Keratinocyte (primary cell): ENCODE data around the gene ASB8. TPM values are rescaled to one million over a fixed set of nuclear protein-coding genes. Genes with fewer than 3 reads are reported as not detected.

Experiments
- DNase-seq: peaks from one replicate; pipeline ENCODE4 v3.0.0-alpha.2; 2011; ENCODE audit warnings: low read depth, missing footprints, low spot score
- FAIRE-seq: peaks from 2 replicates; lab custom pipeline; 2011; peaks lifted over from hg19 to GRCh38; lab: Jason Lieb, UNC
- H2AFZ ChIP-seq: 2 replicates; pipeline ENCODE4 v1.6.0; 2012; ENCODE audit warnings: low read length, control low read depth, inconsistent platforms; ENCODE audit not compliant: control insufficient read depth
- H3K27ac ChIP-seq: 2 replicates; pipeline ENCODE4 v1.5.1; 2011; ENCODE audit warnings: low read length; ENCODE audit not compliant: control insufficient read depth, insufficient read depth
- H3K27me3 ChIP-seq: 3 replicates; pipeline ENCODE4 v1.6.0; 2011; ENCODE audit warnings: low read length; ENCODE audit not compliant: control insufficient read depth, insufficient read depth; ENCODE audit errors: extremely low read depth
- H3K36me3 ChIP-seq, 2 experiments: 2 replicates in 1 of 2; 3 replicates in 1 of 2; pipeline ENCODE4 v1.5.1; 2011; ENCODE audit warnings: low read length in 2 of 2, mild to moderate bottlenecking in 1 of 2; ENCODE audit not compliant: control insufficient read depth in 2 of 2, insufficient read depth in 2 of 2; ENCODE audit errors: extremely low read depth in 1 of 2
- H3K4me1 ChIP-seq: 3 replicates; pipeline ENCODE4 v1.5.1; 2011; ENCODE audit warnings: low read length; ENCODE audit not compliant: control insufficient read depth, insufficient read depth; ENCODE audit errors: extremely low read depth
- H3K4me2 ChIP-seq: 3 replicates; pipeline ENCODE4 v1.6.0; 2011; ENCODE audit warnings: low read depth, low read length; ENCODE audit not compliant: control insufficient read depth, insufficient read depth; ENCODE audit errors: extremely low read depth
- H3K4me3 ChIP-seq, 3 experiments: fragments of 200-600 bp in 1 of 3; sonication (generic) in 1 of 3; 2 replicates in 2 of 3; 3 replicates in 1 of 3; pipeline ENCODE4 v1.5.1; 2011 to 2016; ENCODE audit warnings: low read length in 3 of 3, mild to moderate bottlenecking in 3 of 3, control low read depth in 2 of 3, inconsistent platforms in 1 of 3, low read depth in 1 of 3, mixed read lengths in 1 of 3, mixed run types in 1 of 3, moderate library complexity in 1 of 3; ENCODE audit not compliant: control insufficient read depth in 2 of 3, insufficient read depth in 2 of 3; ENCODE audit errors: extremely low read depth in 1 of 3
- H3K79me2 ChIP-seq: 2 replicates; pipeline ENCODE4 v1.6.0; 2012; ENCODE audit warnings: low read length; ENCODE audit not compliant: control insufficient read depth, insufficient read depth
- H3K9ac ChIP-seq: 3 replicates; pipeline ENCODE4 v1.6.0; 2011; ENCODE audit warnings: low read length; ENCODE audit not compliant: control insufficient read depth, insufficient read depth; ENCODE audit errors: extremely low read depth
- H3K9me1 ChIP-seq: 3 replicates; pipeline ENCODE4 v1.6.0; 2011; ENCODE audit warnings: low read length; ENCODE audit not compliant: control insufficient read depth, insufficient read depth; ENCODE audit errors: extremely low read depth
- H3K9me3 ChIP-seq: 2 replicates; pipeline ENCODE4 v1.5.1; 2012; ENCODE audit warnings: low read depth, low read length; ENCODE audit not compliant: control insufficient read depth
- H4K20me1 ChIP-seq: 3 replicates; pipeline ENCODE4 v1.6.0; 2011; ENCODE audit warnings: low read length; ENCODE audit not compliant: control insufficient read depth, insufficient read depth; ENCODE audit errors: extremely low read depth
- EZH2 ChIP-seq: IDR thresholded peaks from one replicate; pipeline ENCODE4 v1.6.1; 2012; ENCODE audit warnings: inconsistent platforms, mild to moderate bottlenecking, low read length, moderate library complexity
- dilution Hi-C: fragments of 300-500 bp; cut with MboI; formaldehyde crosslinking; loops from one replicate; pipeline ENCODE4 v1.7.0; 2020; ENCODE audit warnings: low sequenced_read_pairs; ENCODE audit not compliant: extremely low pct_ligation_motif_present
- polyA plus RNA-seq, 5 experiments: library from polyadenylated mRNA; depleted of rRNA in 3 of 5; stranded (reverse) in 3 of 5; stranded (forward) in 1 of 5; unstranded in 1 of 5; fragments of >200 nt; gene quantifications; 1 replicate in 1 of 5; 2 replicates in 3 of 5; 3 replicates in 1 of 5; pipeline versions ENCODE4 v1.2.1 to v1.2.3, GENCODE V29; 2011 to 2012; ENCODE audit warnings: missing spikeins in 2 of 5, low read depth in 1 of 5, low replicate concordance in 1 of 5
- TF ChIP-seq, protein P1 (sequence below), 3 experiments: IDR thresholded peaks in 1 of 3; conservative IDR thresholded peaks in 1 of 3; optimal IDR thresholded peaks in 1 of 3; 2 replicates in 2 of 3; 3 replicates in 1 of 3; pipeline versions ENCODE3 to v1.5.1; 2011; ENCODE audit warnings: low read length in 3 of 3, mild to moderate bottlenecking in 3 of 3, moderate library complexity in 2 of 3, control low read depth in 1 of 3, inconsistent platforms in 1 of 3; ENCODE audit not compliant: insufficient read depth in 2 of 3; ENCODE audit errors: extremely low read depth in 1 of 3

ASB8 gene
- polyA plus RNA-seq, 1 donor (not counting 4 experiments of a cell fraction or from before 2014, with no cell fraction given): 18.4 TPM

GRCh38 chr12:48198985-48199384, 41.7 kb upstream of the ASB8 start:
- dilution Hi-C loops: no loop called here
- Histone ChIP-seq H3K27ac (peak overlapping the region; percentile 84), H2AFZ (peak overlapping the region; percentile 99), H3K9me3 (no peaks in the 10 kb centered on the region), H3K79me2 (no peaks in the 10 kb centered on the region), H3K9me1 (no peaks in the 10 kb centered on the region), H3K9ac (peak overlapping the region; percentile 90), H3K36me3 (no peaks in the 10 kb centered on the region), H3K4me3 (peak overlapping the region; percentile 75 to 96 (median 84)), H3K27me3 (no peaks in the 10 kb centered on the region), H4K20me1 (no peaks in the 10 kb centered on the region), H3K4me2 (peak overlapping the region; percentile 69), H3K4me1 (no peaks in the 10 kb centered on the region)
- DNase-seq (no peak), FAIRE-seq (no peak)
- TF ChIP-seq EZH2: no peak
- TF ChIP-seq, protein P1, sequence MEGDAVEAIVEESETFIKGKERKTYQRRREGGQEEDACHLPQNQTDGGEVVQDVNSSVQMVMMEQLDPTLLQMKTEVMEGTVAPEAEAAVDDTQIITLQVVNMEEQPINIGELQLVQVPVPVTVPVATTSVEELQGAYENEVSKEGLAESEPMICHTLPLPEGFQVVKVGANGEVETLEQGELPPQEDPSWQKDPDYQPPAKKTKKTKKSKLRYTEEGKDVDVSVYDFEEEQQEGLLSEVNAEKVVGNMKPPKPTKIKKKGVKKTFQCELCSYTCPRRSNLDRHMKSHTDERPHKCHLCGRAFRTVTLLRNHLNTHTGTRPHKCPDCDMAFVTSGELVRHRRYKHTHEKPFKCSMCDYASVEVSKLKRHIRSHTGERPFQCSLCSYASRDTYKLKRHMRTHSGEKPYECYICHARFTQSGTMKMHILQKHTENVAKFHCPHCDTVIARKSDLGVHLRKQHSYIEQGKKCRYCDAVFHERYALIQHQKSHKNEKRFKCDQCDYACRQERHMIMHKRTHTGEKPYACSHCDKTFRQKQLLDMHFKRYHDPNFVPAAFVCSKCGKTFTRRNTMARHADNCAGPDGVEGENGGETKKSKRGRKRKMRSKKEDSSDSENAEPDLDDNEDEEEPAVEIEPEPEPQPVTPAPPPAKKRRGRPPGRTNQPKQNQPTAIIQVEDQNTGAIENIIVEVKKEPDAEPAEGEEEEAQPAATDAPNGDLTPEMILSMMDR (optimal IDR thresholded peaks at IDR 0.05 in 1 of 3, IDR thresholded peaks at IDR 0.05 in 1 of 3, conservative IDR thresholded peaks at IDR 0.05 in 1 of 3; ENCODE audit: extremely low read depth in 1 of 3, insufficient read depth in 2 of 3, low read length in 3 of 3): no peak

- Histone ChIP-seq H3K27ac (peak overlapping the region; percentile 84), H3K9me3 (no peaks in the 10 kb centered on the region), H3K79me2 (no peaks in the 10 kb centered on the region), H2AFZ (peak overlapping the region; percentile 99), H3K4me3 (peak overlapping the region; percentile 75 to 96 (median 84)), H3K36me3 (no peaks in the 10 kb centered on the region), H3K9me1 (no peaks in the 10 kb centered on the region), H3K27me3 (no peaks in the 10 kb centered on the region), H3K4me2 (peak overlapping the region; percentile 69), H3K9ac (peak overlapping the region; percentile 90), H4K20me1 (no peaks in the 10 kb centered on the region), H3K4me1 (no peaks in the 10 kb centered on the region)
- dilution Hi-C loops: no loop called here
- FAIRE-seq (no peak), DNase-seq (no peak)
- TF ChIP-seq EZH2: no peak
- TF ChIP-seq, protein P1 (optimal IDR thresholded peaks at IDR 0.05 in 1 of 3, IDR thresholded peaks at IDR 0.05 in 1 of 3, conservative IDR thresholded peaks at IDR 0.05 in 1 of 3; ENCODE audit: extremely low read depth in 1 of 3, insufficient read depth in 2 of 3, low read length in 3 of 3): no peak
Measured at GRCh38 chr12:48198672-48198971, 41.3 kb upstream of the ASB8 start.
